ENCODE measurements around the gene MAGI1. TPM values are rescaled to one million over a fixed set of nuclear protein-coding genes. Genes with fewer than 3 reads are reported as not detected.

MAGI1 gene
- total RNA-seq, 2 experiments from 2014 or later = 0.04 TPM; not detected in 1

DNA sequence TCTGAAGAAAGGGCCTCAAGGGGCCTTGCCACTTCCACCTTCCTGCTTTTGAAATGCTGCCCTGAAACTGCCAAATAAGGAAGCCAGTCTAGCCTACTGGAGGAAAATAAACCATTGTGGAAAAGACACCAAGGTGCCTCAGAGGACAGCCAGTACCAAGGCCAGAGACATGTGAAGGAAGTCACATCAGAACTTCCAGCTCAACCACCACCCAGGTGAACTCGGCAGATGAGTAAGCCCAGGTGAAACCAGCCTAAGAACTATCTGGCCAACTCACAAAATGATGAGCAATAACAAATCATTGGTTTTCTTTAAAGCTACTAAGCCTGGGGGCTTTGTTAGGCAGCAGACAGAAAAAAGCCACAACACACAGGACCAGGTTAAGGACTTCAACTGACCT lies 103.0 kb downstream of the MAGI1 start:
- Mint-ChIP-seq H3K4me1 (peaks cover 2% of the 10 kb centered on the region), H3K9me3 (peaks cover 13% of the 10 kb centered on the region), H3K27ac (no peak overlapping the region), H3K36me3 (ENCODE audit: low read depth) (no peaks in the 10 kb centered on the region), H3K27me3 (no peaks in the 10 kb centered on the region), H3K4me3 (no peak overlapping the region)
- no peak for DNase-seq
- ChIA-PET POLR2A (no interaction called here), CTCF (no interaction called here)

DNA sequence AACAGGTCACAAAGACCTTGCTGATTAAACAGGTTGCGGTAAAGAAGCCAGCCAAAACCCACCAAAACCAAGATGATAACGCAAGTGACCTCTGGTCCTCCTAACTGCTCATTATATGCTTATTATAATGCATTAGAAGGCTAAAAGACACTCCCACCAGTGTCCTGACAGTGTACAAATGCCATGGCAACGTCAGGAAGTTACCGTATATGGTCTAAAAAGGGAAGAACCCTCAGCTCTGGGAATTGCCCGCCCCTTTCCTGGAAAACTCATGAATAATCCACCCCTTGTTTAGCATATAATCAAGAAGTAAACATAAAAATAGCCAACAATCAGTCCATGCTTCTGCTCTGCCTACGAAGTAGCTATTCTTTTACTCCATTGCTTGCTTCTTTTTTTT lies 108.1 kb downstream of the MAGI1 start:
- ChIA-PET POLR2A (no interaction called here), CTCF (interaction anchor here (0.6 kb wide), 1 partner anchor 678 kb away, joined by 3 read pairs; no protein-coding TSS in a partner anchor)
- Mint-ChIP-seq H3K4me1 (no peaks in the 10 kb centered on the region), H3K27me3 (no peaks in the 10 kb centered on the region), H3K9me3 (peaks cover 13% of the 10 kb centered on the region), H3K36me3 (ENCODE audit: low read depth) (no peaks in the 10 kb centered on the region), H3K4me3 (no peak overlapping the region), H3K27ac (no peak overlapping the region)
- no peak for DNase-seq

- Mint-ChIP-seq H3K4me1 (no peaks in the 10 kb centered on the region), H3K4me3 (no peak overlapping the region), H3K36me3 (ENCODE audit: low read depth) (no peaks in the 10 kb centered on the region), H3K27ac (no peak overlapping the region), H3K27me3 (no peaks in the 10 kb centered on the region), H3K9me3 (peaks cover 9% of the 10 kb centered on the region)
- POLR2A ChIA-PET = no interaction called here
- CTCF ChIA-PET = no interaction called here
- no peak for DNase-seq
Measured at GRCh38 chr3:65928110-65928509, 110.6 kb downstream of the MAGI1 start.

GRCh38 chr3:65927576-65927975 lies 111.1 kb downstream of the MAGI1 start:
- CTCF ChIA-PET = no interaction called here
- POLR2A ChIA-PET = no interaction called here
- no peak for DNase-seq
- H3K4me3 Mint-ChIP-seq = no peak overlapping the region
- peaks cover 9% of the 10 kb centered on the region for H3K9me3 Mint-ChIP-seq
- no peak overlapping the region for H3K27ac Mint-ChIP-seq
- no peaks in the 10 kb centered on the region for H3K27me3 Mint-ChIP-seq
- no peaks in the 10 kb centered on the region for H3K36me3 Mint-ChIP-seq (ENCODE audit: low read depth)
- no peaks in the 10 kb centered on the region for H3K4me1 Mint-ChIP-seq

GRCh38 chr3:65925254-65925954 lies 113.3 kb downstream of the MAGI1 start:
- no peaks in the 10 kb centered on the region for H3K36me3 Mint-ChIP-seq (ENCODE audit: low read depth)
- ChIA-PET POLR2A (no interaction called here), CTCF (interaction anchor here (1.0 kb wide), 1 partner anchor 192 kb away, joined by 3 read pairs; no protein-coding TSS in a partner anchor)
- H3K9me3 Mint-ChIP-seq = no peaks in the 10 kb centered on the region
- DNase-seq = no peak
- H3K27ac Mint-ChIP-seq = no peak overlapping the region
- H3K4me1 Mint-ChIP-seq = no peaks in the 10 kb centered on the region
- no peaks in the 10 kb centered on the region for H3K27me3 Mint-ChIP-seq
- H3K4me3 Mint-ChIP-seq = no peak overlapping the region

DNA sequence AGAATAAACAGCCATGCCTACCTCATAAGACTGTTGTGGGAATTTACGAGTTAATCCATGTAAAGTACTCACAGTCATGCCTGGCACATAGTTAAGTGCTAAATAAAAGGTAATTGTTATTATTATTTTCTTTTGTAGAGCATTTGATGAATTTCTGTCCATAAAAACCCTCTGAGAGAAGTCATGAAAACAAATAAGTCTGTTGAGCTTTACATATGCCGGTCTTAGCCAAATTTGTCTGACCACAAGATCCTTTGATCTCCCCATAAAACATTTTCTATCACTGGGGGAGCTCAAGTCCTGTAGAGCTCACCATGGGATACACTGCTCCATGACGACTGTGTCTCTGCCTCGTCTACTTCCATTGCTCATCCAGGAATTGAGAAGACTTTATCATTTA lies 114.0 kb downstream of the MAGI1 start:
- no peaks in the 10 kb centered on the region for H3K27me3 Mint-ChIP-seq
- DNase-seq = no peak
- H3K27ac Mint-ChIP-seq = no peak overlapping the region
- H3K9me3 Mint-ChIP-seq = no peaks in the 10 kb centered on the region
- H3K4me1 Mint-ChIP-seq = no peaks in the 10 kb centered on the region
- H3K36me3 Mint-ChIP-seq (ENCODE audit: low read depth) = no peaks in the 10 kb centered on the region
- ChIA-PET CTCF (interaction anchor here (1.0 kb wide), 1 partner anchor 192 kb away, joined by 3 read pairs; no protein-coding TSS in a partner anchor), POLR2A (no interaction called here)
- H3K4me3 Mint-ChIP-seq = no peak overlapping the region

GRCh38 chr3:65922441-65922840 lies 116.3 kb downstream of the MAGI1 start:
- POLR2A ChIA-PET = no interaction called here

GRCh38 chr3:65919826-65920225 lies 118.9 kb downstream of the MAGI1 start:
- POLR2A ChIA-PET = no interaction called here
- no peak overlapping the region for H3K4me3 Mint-ChIP-seq

More at GRCh38 chr3:65922441-65922840, 116.3 kb downstream of the MAGI1 start:
- no peaks in the 10 kb centered on the region for H3K27me3 Mint-ChIP-seq
- no peak for DNase-seq
- no peaks in the 10 kb centered on the region for H3K4me1 Mint-ChIP-seq
- H3K36me3 Mint-ChIP-seq (ENCODE audit: low read depth) = no peaks in the 10 kb centered on the region
- no peak overlapping the region for H3K4me3 Mint-ChIP-seq
- no peak overlapping the region for H3K27ac Mint-ChIP-seq
- CTCF ChIA-PET = no interaction called here
- no peaks in the 10 kb centered on the region for H3K9me3 Mint-ChIP-seq

DNA sequence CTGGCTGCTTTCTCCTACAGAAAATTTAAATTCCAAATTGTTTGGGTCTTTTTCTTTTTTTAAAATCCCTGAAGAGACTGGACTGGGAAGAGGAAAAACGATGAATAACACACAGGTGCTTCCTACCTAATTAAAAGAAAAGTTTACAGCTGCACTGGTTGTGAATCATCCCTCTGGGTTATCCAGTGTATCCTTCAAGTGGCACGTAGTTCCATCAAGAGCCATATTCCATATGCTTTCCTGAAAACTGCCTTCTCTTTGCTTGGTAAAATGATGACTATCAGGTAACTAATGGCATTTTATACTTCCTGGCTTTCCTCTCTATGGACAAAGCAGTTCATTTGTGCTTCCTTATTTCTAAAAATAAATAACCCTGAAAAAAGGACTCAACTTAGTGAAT lies 123.2 kb downstream of the MAGI1 start:
- ChIA-PET POLR2A (no interaction called here), CTCF (no interaction called here)
- H3K4me3 Mint-ChIP-seq = no peak overlapping the region
- no peak for DNase-seq
- no peak overlapping the region for H3K27ac Mint-ChIP-seq
- no peaks in the 10 kb centered on the region for H3K4me1 Mint-ChIP-seq
- H3K9me3 Mint-ChIP-seq = no peaks in the 10 kb centered on the region
- H3K36me3 Mint-ChIP-seq (ENCODE audit: low read depth) = no peaks in the 10 kb centered on the region
- H3K27me3 Mint-ChIP-seq = no peaks in the 10 kb centered on the region

More at GRCh38 chr3:65919826-65920225, 118.9 kb downstream of the MAGI1 start:
- H3K36me3 Mint-ChIP-seq (ENCODE audit: low read depth) = no peaks in the 10 kb centered on the region
- H3K9me3 Mint-ChIP-seq = no peaks in the 10 kb centered on the region
- CTCF ChIA-PET = no interaction called here
- DNase-seq = no peak
- no peak overlapping the region for H3K27ac Mint-ChIP-seq
- H3K4me1 Mint-ChIP-seq = no peaks in the 10 kb centered on the region
- no peaks in the 10 kb centered on the region for H3K27me3 Mint-ChIP-seq

DNA sequence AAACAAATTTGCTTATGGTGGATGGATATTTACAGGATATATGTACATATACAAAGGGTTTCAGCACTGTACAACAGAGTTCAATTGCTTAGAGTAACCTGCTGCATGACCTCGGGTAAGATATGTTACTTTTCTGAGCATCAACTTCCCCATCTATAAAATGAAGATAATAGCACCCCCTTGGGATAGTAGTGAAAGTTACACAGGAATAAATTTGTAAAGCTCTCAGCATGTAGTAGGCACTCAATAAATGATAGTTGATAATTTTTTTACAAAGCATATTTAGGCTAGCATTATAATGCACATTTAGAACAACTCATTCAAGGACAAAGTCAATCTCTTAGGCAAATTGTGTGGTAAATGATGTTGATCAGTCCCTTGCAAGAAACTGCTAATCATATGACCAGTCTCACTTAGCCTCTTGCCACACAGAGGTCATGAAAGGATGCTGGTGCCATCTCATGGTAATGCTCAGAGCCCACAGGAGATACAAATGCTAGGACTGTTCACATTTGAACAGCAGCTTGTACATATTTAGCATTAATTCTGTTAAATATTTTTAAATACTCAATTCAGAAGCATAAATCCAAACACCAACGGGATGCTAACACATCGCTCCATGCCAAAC lies 123.9 kb downstream of the MAGI1 start:
- no peak overlapping the region for H3K27ac Mint-ChIP-seq
- CTCF ChIA-PET = no interaction called here
- no peaks in the 10 kb centered on the region for H3K27me3 Mint-ChIP-seq

DNA sequence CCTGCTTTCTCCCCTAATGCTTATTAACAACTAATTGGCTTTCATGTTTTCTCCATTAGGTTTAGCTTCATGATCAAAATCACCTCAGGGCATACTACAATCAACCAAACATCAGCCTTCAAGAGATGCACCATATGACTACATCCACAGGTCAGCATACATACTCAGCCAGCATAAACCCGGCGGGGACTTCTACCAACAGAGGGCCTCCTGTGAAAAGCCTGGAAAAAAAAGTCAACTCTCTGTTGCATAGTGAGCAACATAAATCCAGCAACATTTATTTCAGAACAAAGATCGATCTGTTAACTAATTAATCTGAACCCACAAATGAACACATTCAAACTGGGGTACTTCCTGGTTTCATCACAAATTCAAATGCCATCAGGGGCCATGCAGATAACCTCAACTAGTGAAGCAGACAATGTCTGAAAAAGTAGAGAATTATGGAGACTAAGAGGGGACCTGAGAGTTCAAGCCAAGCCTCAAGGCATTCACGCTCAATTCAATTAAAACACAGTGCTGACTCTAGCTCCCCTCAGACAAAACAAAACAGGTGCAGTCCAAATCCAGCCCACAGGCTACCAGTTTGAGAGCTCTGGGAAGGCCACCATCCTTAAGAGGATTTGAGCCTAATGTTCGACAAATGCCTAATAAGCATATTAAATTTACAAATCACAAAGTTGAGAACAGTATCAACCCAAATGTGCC lies 124.5 kb downstream of the MAGI1 start:
- H3K4me3 Mint-ChIP-seq = no peak overlapping the region
- no peak overlapping the region for H3K27ac Mint-ChIP-seq
- H3K27me3 Mint-ChIP-seq = no peaks in the 10 kb centered on the region
- H3K9me3 Mint-ChIP-seq = no peaks in the 10 kb centered on the region
- POLR2A ChIA-PET = no interaction called here
- H3K36me3 Mint-ChIP-seq (ENCODE audit: low read depth) = no peaks in the 10 kb centered on the region
- H3K4me1 Mint-ChIP-seq = no peaks in the 10 kb centered on the region
- no peak for DNase-seq
- CTCF ChIA-PET = no interaction called here

More for the DNA sequence above, 123.9 kb downstream of the MAGI1 start:
- no peaks in the 10 kb centered on the region for H3K36me3 Mint-ChIP-seq (ENCODE audit: low read depth)
- no peak for DNase-seq
- no peaks in the 10 kb centered on the region for H3K9me3 Mint-ChIP-seq
- POLR2A ChIA-PET = no interaction called here
- H3K4me1 Mint-ChIP-seq = no peaks in the 10 kb centered on the region
- no peak overlapping the region for H3K4me3 Mint-ChIP-seq

- no peak overlapping the region for H3K4me3 Mint-ChIP-seq
- ChIA-PET CTCF (no interaction called here), POLR2A (no interaction called here)
- H3K9me3 Mint-ChIP-seq = no peaks in the 10 kb centered on the region
- no peaks in the 10 kb centered on the region for H3K36me3 Mint-ChIP-seq (ENCODE audit: low read depth)
- DNase-seq = no peak
- H3K27ac Mint-ChIP-seq = no peak overlapping the region
- no peaks in the 10 kb centered on the region for H3K27me3 Mint-ChIP-seq
- no peaks in the 10 kb centered on the region for H3K4me1 Mint-ChIP-seq
Measured at GRCh38 chr3:65912647-65913046, 126.1 kb downstream of the MAGI1 start.

GRCh38 chr3:65908588-65908987 lies 130.1 kb downstream of the MAGI1 start:
- Mint-ChIP-seq H3K27me3 (no peaks in the 10 kb centered on the region), H3K27ac (no peak overlapping the region), H3K4me1 (no peaks in the 10 kb centered on the region), H3K4me3 (no peak overlapping the region), H3K36me3 (ENCODE audit: low read depth) (no peaks in the 10 kb centered on the region), H3K9me3 (no peaks in the 10 kb centered on the region)
- DNase-seq = no peak
- ChIA-PET CTCF (no interaction called here), POLR2A (no interaction called here)

Measured in activated CD4-positive, alpha-beta T cell treated with anti-CD3 and anti-CD28 coated beads, Interleukin-2, amount 10 ng/mL, durations not matched to agents 7 days and 5 days (primary cell).